GM12864 (cell line): Measurements from ENCODE around the gene PCSK2.

ENCODE experiments used
- DNase-seq: peaks from one replicate; pipeline ENCODE4 v3.0.0-alpha.2; 2011; ENCODE audit warnings: low read depth
- H3K4me3 ChIP-seq: 2 replicates; pipeline ENCODE4 v1.5.1; 2011; ENCODE audit warnings: mild to moderate bottlenecking, low read depth, low read length, control low read depth
- CTCF ChIP-seq: IDR thresholded peaks from 2 replicates; pipeline ENCODE4 v1.5.1; 2011; ENCODE audit warnings: low read depth, mild to moderate bottlenecking, moderate library complexity, low read length, control low read depth, inconsistent platforms; ENCODE audit errors: missing control alignments

PCSK2 gene

GRCh38 chr20:17419479-17420041 is 192.7 kb downstream of the PCSK2 start:
- no peak for DNase-seq
- no peak for TF ChIP-seq CTCF
- H3K4me3 ChIP-seq, result no peak overlapping the region

- DNase-seq, result no peak
- H3K4me3 ChIP-seq, result no peak overlapping the region
- TF ChIP-seq CTCF, result no peak
These were observed 194.7 kb downstream of the PCSK2 start for GRCh38 chr20:17421493-17421892.

GRCh38 chr20:17423782-17424181 is 196.9 kb downstream of the PCSK2 start:
- H3K4me3 ChIP-seq, result no peak overlapping the region
- TF ChIP-seq CTCF, result no peak
- no peak for DNase-seq

- no peak for TF ChIP-seq CTCF
- DNase-seq, result no peak
- no peak overlapping the region for H3K4me3 ChIP-seq
These were observed 200.8 kb downstream of the PCSK2 start for GRCh38 chr20:17427638-17428037.

GRCh38 chr20:17430125-17430950 is 203.5 kb downstream of the PCSK2 start:
- no peak for TF ChIP-seq CTCF
- no peak for DNase-seq
- no peak overlapping the region for H3K4me3 ChIP-seq

- DNase-seq, result no peak
- no peak overlapping the region for H3K4me3 ChIP-seq
- TF ChIP-seq CTCF, result peak; percentile 84
These were observed 205.0 kb downstream of the PCSK2 start for GRCh38 chr20:17431621-17432364.
